Ovary (tissue), 9 donors: ENCODE measurements around the gene NCAM1. TPM values are rescaled to one million over a fixed set of nuclear protein-coding genes. Genes with fewer than 3 reads are reported as not detected.

Experiments
- DNase-seq, 5 donors: peaks; one replicate each; pipeline ENCODE4 v3.0.0-alpha.2; 2019 to 2020
- H3K27ac ChIP-seq, 2 donors: fragments of 200-600 bp; one replicate each; pipeline versions ENCODE4 v1.5.1 to v1.8.0; 2019 to 2022
- H3K27me3 ChIP-seq: fragments of 200-600 bp; one replicate; pipeline ENCODE4 v1.8.0; 2022
- H3K36me3 ChIP-seq: fragments of 200-600 bp; sonication (generic); one replicate; pipeline ENCODE4 v1.5.1; 2019
- H3K4me1 ChIP-seq: one replicate; pipeline ENCODE4 v1.8.1; 2013; ENCODE audit warnings: mild to moderate bottlenecking, moderate library complexity; ENCODE audit not compliant: insufficient read depth
- H3K4me3 ChIP-seq: fragments of 200-600 bp; sonication (generic); one replicate; pipeline ENCODE4 v1.5.1; 2017
- H3K9me3 ChIP-seq, 2 donors: fragments of 200-600 bp in 1 of 2; sonication (generic) in 1 of 2; one replicate each; pipeline versions ENCODE4 v1.5.1 to v1.8.1; 2013 to 2019; ENCODE audit warnings: mild to moderate bottlenecking in 1 of 2, moderate library complexity in 1 of 2
- EP300 ChIP-seq: sonication (generic); formaldehyde crosslinking; IDR thresholded peaks from one replicate; pipeline ENCODE4 v1.6.1; 2017; ENCODE audit warnings: antibody characterized with exemption
- POLR2A ChIP-seq: fragments of 450-650 bp; IDR thresholded peaks from one replicate; pipeline ENCODE4 v1.6.1; 2017; ENCODE audit warnings: antibody characterized with exemption, mild to moderate bottlenecking, moderate library complexity
- WGBS, 3 donors: extraction: QIAGEN DNeasy Blood & Tissue Kit in 1 of 3; methylation state at CpG; one replicate each; pipeline versions ENCODE4 v1.1.5 to v1.1.7; 2013 to 2017; 5-methylcytosine and 5-hydroxymethylcytosine counted together
- intact Hi-C, 4 donors: fragments of 100-400 bp; cut with DNase I; formaldehyde crosslinking; loops; one replicate each; pipeline versions ENCODE4 v1.11.0 to v1.15.1; 2022 to 2023
- polyA plus RNA-seq, 2 donors: library from polyadenylated mRNA; stranded (reverse); fragments of 200-250 nt in 1 of 2; fragments of 350-450 nt in 1 of 2; fragmentation: Illumina TruSeq in 1 of 2; extraction: RNeasy Lipid Tissue Mini Kit (QIAGEN cat#74804) in 1 of 2; gene quantifications; one replicate each; pipeline ENCODE4 v1.2.3, GENCODE V29; 2013 to 2014
- small RNA-seq: library from RNA; depleted of rRNA; stranded (forward); fragments of <200 nt; gene quantifications from one replicate; pipeline ENCODE3, GENCODE V24; 2016
- total RNA-seq, 7 donors: library from RNA; depleted of rRNA in 2 of 7; stranded (reverse); fragments of >200 nt in 2 of 7; fragmentation: NEBNext Ultra II Directional in 3 of 7; extraction: Animal tissue kit (Norgen Biotek cat#: 25700) in 3 of 7; gene quantifications; one replicate each; pipeline versions ENCODE4 v1.1.0 to v1.2.4, GENCODE V29; 2016 to 2023
- TF ChIP-seq, protein P1 (sequence below), 3 donors: fragments of 450-650 bp in 2 of 3; fragments of 200-600 bp in 1 of 3; IDR thresholded peaks; one replicate each; pipeline versions ENCODE4 v1.5.1 to v1.8.0; 2016 to 2022; ENCODE audit warnings: antibody characterized with exemption in 3 of 3, mild to moderate bottlenecking in 1 of 3
- donor health status: DM: no; HTN: no; CAD: no; lungs with moderate emphysema.
- donor health status: DM: no; HTN: no; CAD: no.
- donor health status: Bipolar disorder and iron deficiency.
- donor health status: DM: yes; HTN: yes; CAD: no.
- donor health status: DM: no; HTN: no; CAD: no.
- donor health status: DM: yes; HTN: yes; CAD: no.

NCAM1 gene
- total and polyA plus RNA-seq, 9 donors, result 23.0 to 194 (median 106) TPM

DNA sequence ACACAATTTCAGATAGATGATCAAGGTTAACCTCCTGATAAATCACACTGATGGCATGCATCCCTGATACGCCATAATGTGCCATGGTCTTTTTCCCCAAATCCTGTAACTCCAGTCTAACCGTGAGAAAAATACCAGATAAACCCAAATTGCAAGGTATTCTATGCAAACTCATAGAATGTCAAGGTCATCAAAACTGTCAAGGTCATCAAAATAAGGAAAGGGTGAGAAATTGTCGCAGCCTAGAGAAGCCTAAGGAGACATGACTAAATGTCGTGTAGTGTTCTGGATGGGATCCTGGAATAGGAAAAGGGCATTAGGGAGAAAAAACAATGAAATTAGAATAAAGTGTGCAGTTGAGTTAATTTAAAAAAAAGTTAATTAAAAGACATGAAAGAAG lies 357.9 kb downstream of the NCAM1 start:
- H3K27ac ChIP-seq, result no peak overlapping the region
- peaks cover 1% of the 10 kb centered on the region for H3K4me1 ChIP-seq
- H3K9me3 ChIP-seq, result no peaks in the 10 kb centered on the region
- H3K4me3 ChIP-seq, result no peak overlapping the region
- 85 to 89% (median 85%) methylated on average over 4 of the region's 4 CpGs for WGBS, 3 donors
- intact Hi-C loops, result loop anchor here in 1 of 4 donors (10.0 kb wide), 1 partner anchor 456 kb away; the partner anchor contains the start of genes CLDN25 and ZW10
- no peaks in the 10 kb centered on the region for H3K27me3 ChIP-seq
- no peaks in the 10 kb centered on the region for H3K36me3 ChIP-seq
- no peak for DNase-seq
- TF ChIP-seq, protein P1, sequence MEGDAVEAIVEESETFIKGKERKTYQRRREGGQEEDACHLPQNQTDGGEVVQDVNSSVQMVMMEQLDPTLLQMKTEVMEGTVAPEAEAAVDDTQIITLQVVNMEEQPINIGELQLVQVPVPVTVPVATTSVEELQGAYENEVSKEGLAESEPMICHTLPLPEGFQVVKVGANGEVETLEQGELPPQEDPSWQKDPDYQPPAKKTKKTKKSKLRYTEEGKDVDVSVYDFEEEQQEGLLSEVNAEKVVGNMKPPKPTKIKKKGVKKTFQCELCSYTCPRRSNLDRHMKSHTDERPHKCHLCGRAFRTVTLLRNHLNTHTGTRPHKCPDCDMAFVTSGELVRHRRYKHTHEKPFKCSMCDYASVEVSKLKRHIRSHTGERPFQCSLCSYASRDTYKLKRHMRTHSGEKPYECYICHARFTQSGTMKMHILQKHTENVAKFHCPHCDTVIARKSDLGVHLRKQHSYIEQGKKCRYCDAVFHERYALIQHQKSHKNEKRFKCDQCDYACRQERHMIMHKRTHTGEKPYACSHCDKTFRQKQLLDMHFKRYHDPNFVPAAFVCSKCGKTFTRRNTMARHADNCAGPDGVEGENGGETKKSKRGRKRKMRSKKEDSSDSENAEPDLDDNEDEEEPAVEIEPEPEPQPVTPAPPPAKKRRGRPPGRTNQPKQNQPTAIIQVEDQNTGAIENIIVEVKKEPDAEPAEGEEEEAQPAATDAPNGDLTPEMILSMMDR (IDR thresholded peaks at IDR 0.05), result no peak
- TF ChIP-seq EP300 (no peak), POLR2A (no peak)

DNA sequence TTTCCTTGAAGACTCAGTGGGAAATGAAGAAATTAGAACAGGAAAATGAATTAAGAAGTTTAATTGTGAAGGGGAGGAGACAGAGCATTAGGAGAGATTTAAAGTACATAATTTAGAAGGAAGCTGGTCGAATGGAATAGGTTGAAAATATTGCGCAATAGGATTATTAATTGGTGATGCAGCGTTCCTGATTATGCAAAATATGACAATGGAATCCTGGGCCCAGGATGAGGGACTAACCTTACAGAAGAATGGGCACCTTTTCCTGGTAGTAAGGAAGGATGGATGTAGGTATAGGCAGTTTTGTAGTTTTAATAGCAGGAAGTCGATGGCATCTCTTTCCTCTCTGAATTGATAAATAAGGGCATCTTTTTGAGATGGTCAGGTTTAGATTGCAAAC lies 360.9 kb downstream of the NCAM1 start:
- intact Hi-C loops, result no loop called here
- no peaks in the 10 kb centered on the region for H3K9me3 ChIP-seq
- no peaks in the 10 kb centered on the region for H3K36me3 ChIP-seq
- DNase-seq, result no peak
- H3K27me3 ChIP-seq, result no peaks in the 10 kb centered on the region
- no peak overlapping the region for H3K27ac ChIP-seq
- TF ChIP-seq, protein P1 (IDR thresholded peaks at IDR 0.05), result no peak
- TF ChIP-seq EP300 (no peak), POLR2A (no peak)
- 60 to 73% (median 72%) methylated on average over 4 of the region's 4 CpGs for WGBS, 3 donors
- H3K4me3 ChIP-seq, result no peak overlapping the region
- no peaks in the 10 kb centered on the region for H3K4me1 ChIP-seq

DNA sequence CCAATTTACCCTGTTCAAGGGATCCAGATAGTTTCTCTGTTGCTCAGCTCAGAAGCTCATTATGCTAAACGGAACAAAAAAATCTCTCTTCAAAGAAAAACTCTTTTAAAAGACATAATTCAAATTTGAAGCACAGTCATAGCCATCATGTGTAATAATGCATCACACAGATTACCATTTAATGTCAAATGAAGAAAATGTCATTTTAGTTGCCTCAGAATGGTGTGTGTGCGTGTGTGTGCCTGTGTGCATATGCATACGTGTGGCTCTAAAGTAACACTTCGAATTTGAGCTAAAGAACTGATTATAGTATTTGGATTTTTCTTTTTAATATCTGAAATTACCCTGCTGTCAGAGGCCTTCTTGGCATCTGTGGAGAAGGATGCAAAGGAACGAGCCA lies 363.0 kb downstream of the NCAM1 start:
- no peak for DNase-seq
- intact Hi-C loops, result no loop called here
- TF ChIP-seq, protein P1 (IDR thresholded peaks at IDR 0.05), result no peak
- Histone ChIP-seq H3K9me3 (no peaks in the 10 kb centered on the region), H3K27ac (no peak overlapping the region), H3K4me3 (no peak overlapping the region), H3K4me1 (no peaks in the 10 kb centered on the region), H3K27me3 (no peaks in the 10 kb centered on the region), H3K36me3 (no peaks in the 10 kb centered on the region)
- WGBS, 3 donors, result 94 to 96% (median 94%) methylated on average over 5 of the region's 5 CpGs

Small RNA genes lying within 50 kb of the gene (small RNA-seq; reads per million reads assigned to genes)
- gene RNU7-187P, result not detected
